H1 (cell line): Measurements from ENCODE around the gene GPRIN3. TPM values are rescaled to one million over a fixed set of nuclear protein-coding genes. Genes with fewer than 3 reads are reported as not detected.

Experiments used
- CTCF ChIA-PET: fragments of 300-600 bp; sonication (Branson Sonifier 250); formaldehyde crosslinking; loops from one replicate; lab custom pipeline; 2021; ENCODE audit not compliant: partially characterized antibody; lab: Charles Lee
- POLR2A ChIA-PET: fragments of 300-600 bp; sonication (Branson Sonifier 250); formaldehyde crosslinking; loops from one replicate; lab custom pipeline; 2021; ENCODE audit warnings: inconsistent platforms; ENCODE audit not compliant: partially characterized antibody; lab: Charles Lee
- DNase-seq, 2 experiments: peaks; one replicate each; pipeline versions ENCODE4 v3.0.0 to v3.0.0-alpha.2; 2010 to 2022; ENCODE audit warnings: low spot score in 2 of 2, low read depth in 1 of 2, mixed read lengths in 1 of 2
- FAIRE-seq: peaks from 2 replicates; lab custom pipeline; 2011; peaks lifted over from hg19 to GRCh38; lab: Jason Lieb, UNC
- H2AFZ ChIP-seq: 2 replicates; pipeline ENCODE4 v1.8.1; 2012; ENCODE audit warnings: low read length, inconsistent platforms
- H2AK5ac ChIP-seq: 2 replicates; pipeline ENCODE4 v1.6.1; 2013; ENCODE audit warnings: low read depth, low read length
- H2BK120ac ChIP-seq: replicated peaks from 2 replicates; pipeline ENCODE3; 2013; ENCODE audit warnings: low read depth, low read length, inconsistent platforms
- H2BK12ac ChIP-seq: 2 replicates; pipeline ENCODE4 v1.6.1; 2013; ENCODE audit warnings: low read depth, low read length
- H2BK15ac ChIP-seq: 2 replicates; pipeline ENCODE4 v1.6.1; 2013; ENCODE audit warnings: low read length
- H2BK20ac ChIP-seq: 2 replicates; pipeline ENCODE4 v1.6.1; 2013; ENCODE audit warnings: low read length
- H2BK5ac ChIP-seq: 2 replicates; pipeline ENCODE4 v1.6.1; 2013; ENCODE audit warnings: low read depth, low read length
- H3K14ac ChIP-seq: 2 replicates; pipeline ENCODE4 v1.6.1; 2013; ENCODE audit warnings: inconsistent platforms; ENCODE audit not compliant: insufficient read length
- H3K18ac ChIP-seq: 2 replicates; pipeline ENCODE4 v1.6.1; 2013; ENCODE audit warnings: low read length; ENCODE audit errors: extremely low read depth
- H3K23ac ChIP-seq: 2 replicates; pipeline ENCODE4 v1.6.1; 2013; ENCODE audit warnings: inconsistent platforms; ENCODE audit not compliant: insufficient read length
- H3K23me2 ChIP-seq: 2 replicates; pipeline ENCODE4 v1.6.1; 2013; ENCODE audit warnings: low read depth, low read length
- H3K27ac ChIP-seq: 2 replicates; pipeline ENCODE4 v1.6.1; 2011; ENCODE audit warnings: low read depth, low read length, inconsistent platforms
- H3K27me3 ChIP-seq, 4 experiments: replicated peaks in 1 of 4; 1 replicate in 1 of 4; 2 replicates in 3 of 4; pipeline versions ENCODE4 v1.6.1 to v1.8.1; 2011 to 2013; ENCODE audit warnings: low read length in 3 of 4, mild to moderate bottlenecking in 3 of 4, inconsistent platforms in 2 of 4, mixed read lengths in 2 of 4, moderate library complexity in 1 of 4; ENCODE audit not compliant: control insufficient read depth in 3 of 4, insufficient read depth in 3 of 4; ENCODE audit errors: extremely low read depth in 1 of 4
- H3K36me3 ChIP-seq, 4 experiments: 2 replicates each; pipeline versions ENCODE4 v1.6.1 to v1.8.1; 2011 to 2013; ENCODE audit warnings: mild to moderate bottlenecking in 4 of 4, low read length in 3 of 4, moderate library complexity in 2 of 4, control low read depth in 1 of 4, inconsistent platforms in 1 of 4; ENCODE audit not compliant: insufficient read depth in 4 of 4, control insufficient read depth in 2 of 4
- H3K4ac ChIP-seq: replicated peaks from 2 replicates; pipeline ENCODE3; 2013; ENCODE audit warnings: low read length, low read depth, mixed read lengths, inconsistent platforms; ENCODE audit not compliant: insufficient read length
- H3K4me1 ChIP-seq, 4 experiments: replicated peaks in 1 of 4; 1 replicate in 1 of 4; 2 replicates in 3 of 4; pipeline versions ENCODE4 v1.6.1 to v1.8.1; 2011 to 2013; ENCODE audit warnings: low read length in 3 of 4, inconsistent platforms in 2 of 4, mixed read lengths in 1 of 4; ENCODE audit not compliant: insufficient read depth in 4 of 4, control insufficient read depth in 3 of 4
- H3K4me2 ChIP-seq, 2 experiments: 2 replicates each; pipeline versions ENCODE4 v1.6.1 to v1.8.1; 2011 to 2013; ENCODE audit warnings: low read depth in 2 of 2, low read length in 2 of 2, control low read depth in 1 of 2, inconsistent platforms in 1 of 2, mild to moderate bottlenecking in 1 of 2; ENCODE audit not compliant: insufficient read depth in 1 of 2
- H3K4me3 ChIP-seq, 4 experiments: fragments of 200-600, 300-600 bp in 1 of 4; sonication (generic), shearing (Covaris generic), sonication (Bioruptor Twin) in 1 of 4; 2 replicates each; pipeline versions ENCODE4 v1.5.1 to v1.8.1; 2011 to 2016; ENCODE audit warnings: low read length in 4 of 4, low read depth in 3 of 4, control low read depth in 2 of 4, inconsistent platforms in 2 of 4, mild to moderate bottlenecking in 2 of 4, mixed read lengths in 1 of 4, moderate library complexity in 1 of 4; ENCODE audit not compliant: insufficient read depth in 2 of 4; ENCODE audit errors: extremely low read depth in 1 of 4
- H3K56ac ChIP-seq: replicated peaks from 2 replicates; pipeline ENCODE3; 2013; ENCODE audit warnings: low read depth, mild to moderate bottlenecking, mixed read lengths, low read length, inconsistent platforms; ENCODE audit not compliant: insufficient read length
- H3K79me1 ChIP-seq: 2 replicates; pipeline ENCODE4 v1.6.1; 2013; ENCODE audit warnings: low read depth, low read length, control low read depth
- H3K79me2 ChIP-seq, 2 experiments: 2 replicates each; pipeline versions ENCODE4 v1.6.1 to v1.8.1; 2012 to 2013; ENCODE audit warnings: low read length in 2 of 2, mild to moderate bottlenecking in 2 of 2, inconsistent platforms in 1 of 2; ENCODE audit not compliant: insufficient read depth in 2 of 2, control insufficient read depth in 1 of 2
- H3K9ac ChIP-seq, 4 experiments: replicated peaks in 1 of 4; 1 replicate in 1 of 4; 2 replicates in 3 of 4; pipeline versions ENCODE4 v1.6.1 to v1.8.1; 2011 to 2013; ENCODE audit warnings: low read depth in 3 of 4, low read length in 3 of 4, control low read depth in 2 of 4, mild to moderate bottlenecking in 2 of 4, moderate library complexity in 2 of 4, inconsistent platforms in 1 of 4; ENCODE audit errors: extremely low read depth in 1 of 4
- H3K9me3 ChIP-seq, 2 experiments: 2 replicates each; pipeline versions ENCODE4 v1.6.1 to v1.8.1; 2012 to 2013; ENCODE audit warnings: mild to moderate bottlenecking in 2 of 2, moderate library complexity in 2 of 2, control low read depth in 1 of 2, inconsistent platforms in 1 of 2, low read depth in 1 of 2, low read length in 1 of 2, mixed read lengths in 1 of 2; ENCODE audit not compliant: insufficient read depth in 2 of 2
- H4K20me1 ChIP-seq, 2 experiments: replicated peaks in 1 of 2; 2 replicates each; pipeline versions ENCODE3 to v1.8.1; 2011 to 2013; ENCODE audit warnings: inconsistent platforms in 2 of 2, low read length in 2 of 2, mild to moderate bottlenecking in 1 of 2; ENCODE audit not compliant: insufficient read depth in 2 of 2, control insufficient read depth in 1 of 2
- H4K5ac ChIP-seq: 2 replicates; pipeline ENCODE4 v1.6.1; 2013; ENCODE audit warnings: low read length, low read depth, mixed read lengths, inconsistent platforms; ENCODE audit not compliant: insufficient read length
- H4K8ac ChIP-seq: 2 replicates; pipeline ENCODE4 v1.8.0; 2013; ENCODE audit warnings: mild to moderate bottlenecking, moderate library complexity, low read length, inconsistent platforms; ENCODE audit not compliant: insufficient read depth; ENCODE audit errors: extremely low read depth
- H4K91ac ChIP-seq: replicated peaks from 2 replicates; pipeline ENCODE3; 2013; ENCODE audit warnings: low read length, mixed read lengths, inconsistent platforms; ENCODE audit not compliant: insufficient read length
- CBX8 ChIP-seq: fragments of 300-800, 300-1000 bp; sonication (generic); IDR thresholded peaks from 2 replicates; pipeline ENCODE4 v1.7.1; 2016; ENCODE audit warnings: low read depth, low read length, borderline replicate concordance
- POLR2A ChIP-seq, 2 experiments: IDR thresholded peaks; 1 replicate in 1 of 2; 2 replicates in 1 of 2; pipeline ENCODE4 v1.6.1; 2011; ENCODE audit warnings: low read depth in 2 of 2, low read length in 2 of 2, mild to moderate bottlenecking in 2 of 2; ENCODE audit errors: control extremely low read depth in 1 of 2
- WGBS, 2 experiments: shearing (Covaris generic) in 1 of 2; methylation state at CpG; one replicate each; pipeline versions ENCODE4 v1.1.6 to v1.1.7; 2013 to 2015; ENCODE audit warnings: low lambda C conversion rate in 2 of 2, mixed read lengths in 2 of 2, inconsistent platforms in 1 of 2, low coverage in 1 of 2, missing lambda C conversion rate in 1 of 2; ENCODE audit not compliant: insufficient replicate concordance in 2 of 2, insufficient coverage in 1 of 2, insufficient read length in 1 of 2; ENCODE audit errors: extremely low coverage in 1 of 2, missing lambda C conversion rate in 1 of 2; 5-methylcytosine and 5-hydroxymethylcytosine counted together
- polyA plus RNA-seq, 7 experiments: library from polyadenylated mRNA; depleted of rRNA in 3 of 7; stranded (reverse) in 5 of 7; unstranded in 2 of 7; fragments of >200 nt in 5 of 7; fragments of 200-250 nt in 2 of 7; gene quantifications; 1 replicate in 5 of 7; 2 replicates in 1 of 7; 4 replicates in 1 of 7; pipeline versions ENCODE4 v1.2.1 to v1.2.3, GENCODE V29; 2011 to 2013; ENCODE audit warnings: missing spikeins in 2 of 7, mixed read lengths in 2 of 7
- total RNA-seq: library from RNA; stranded (reverse); fragmentation: NEBNext Ultra II Directional; extraction: Animal tissue kit (Norgen Biotek cat#: 25700); gene quantifications from 2 replicates; pipeline ENCODE4 v1.2.1, GENCODE V29; 2021

The GPRIN3 gene
- total and polyA plus RNA-seq, 2 of the 8 experiments (the other 6 are each of a cell fraction or from before 2014, with no cell fraction given): 0.17 to 1.4 TPM

DNA sequence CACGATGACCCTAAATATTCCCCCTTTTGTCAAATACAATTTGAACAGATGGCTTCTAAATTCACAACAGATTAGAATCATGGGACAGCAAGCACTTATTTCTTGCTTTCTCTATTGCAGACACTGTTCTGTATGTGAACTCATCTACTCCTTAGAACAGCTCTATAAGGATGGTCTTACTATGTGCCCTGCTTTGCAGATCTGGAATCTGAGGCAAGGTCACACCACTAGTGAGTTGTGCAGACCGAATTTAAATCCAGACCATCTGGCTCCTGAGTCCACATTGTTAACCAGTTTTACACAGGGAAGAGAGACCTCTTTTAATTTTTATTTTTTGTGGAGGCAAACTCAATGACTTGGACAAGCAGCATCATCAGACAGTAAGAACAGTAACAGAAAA lies 50.2 kb downstream of the GPRIN3 start:
- Histone ChIP-seq H4K91ac (no peak overlapping the region), H4K5ac (no peak overlapping the region), H3K79me1 (no peaks in the 10 kb centered on the region), H2AK5ac (no peak overlapping the region), H3K36me3 (no peaks in the 10 kb centered on the region), H3K4me2 (no peak overlapping the region), H4K20me1 (no peaks in the 10 kb centered on the region), H3K4ac (no peak overlapping the region), H3K23ac (no peak overlapping the region), H2BK120ac (no peak overlapping the region), H3K9me3 (no peaks in the 10 kb centered on the region), H3K79me2 (no peaks in the 10 kb centered on the region), H3K4me1 (peaks cover 0 to 8% (median 3%) of the 10 kb centered on the region in 4 experiments; a peak in 4 of 7 replicates), H3K9ac (no peak overlapping the region), H3K56ac (no peak overlapping the region), H2AFZ (no peak overlapping the region), H3K18ac (no peak overlapping the region), H3K23me2 (no peaks in the 10 kb centered on the region; the same call in 1 of the 2 replicates), H3K27me3 (no peaks in the 10 kb centered on the region), H2BK20ac (no peak overlapping the region), H2BK12ac (no peak overlapping the region), H3K4me3 (no peak overlapping the region), H4K8ac (no peak overlapping the region), H3K14ac (no peak overlapping the region), H2BK5ac (no peak overlapping the region), H3K27ac (no peak overlapping the region), H2BK15ac (no peak overlapping the region)
- DNase-seq (no peak), FAIRE-seq (no peak)
- WGBS, 2 experiments: 83% methylated on average over 2 of the region's 2 CpGs; no CpG with 5 or more reads in 1 of the 2 experiments
- ChIA-PET POLR2A (no interaction called here), CTCF (interaction anchor here (0.7 to 2.9 kb wide), 4 partner anchors 9 to 173 kb away, joined by 3 to 15 read pairs (median 4); no protein-coding TSS in a partner anchor)
- no peak for TF ChIP-seq CBX8
- TF ChIP-seq POLR2A (IDR thresholded peaks at IDR 0.05; ENCODE audit: control extremely low read depth in 1 of 2, low read depth in 2 of 2, low read length in 2 of 2): no peak
